ENCODE results near the gene PCOLCE2.

The PCOLCE2 gene

DNA sequence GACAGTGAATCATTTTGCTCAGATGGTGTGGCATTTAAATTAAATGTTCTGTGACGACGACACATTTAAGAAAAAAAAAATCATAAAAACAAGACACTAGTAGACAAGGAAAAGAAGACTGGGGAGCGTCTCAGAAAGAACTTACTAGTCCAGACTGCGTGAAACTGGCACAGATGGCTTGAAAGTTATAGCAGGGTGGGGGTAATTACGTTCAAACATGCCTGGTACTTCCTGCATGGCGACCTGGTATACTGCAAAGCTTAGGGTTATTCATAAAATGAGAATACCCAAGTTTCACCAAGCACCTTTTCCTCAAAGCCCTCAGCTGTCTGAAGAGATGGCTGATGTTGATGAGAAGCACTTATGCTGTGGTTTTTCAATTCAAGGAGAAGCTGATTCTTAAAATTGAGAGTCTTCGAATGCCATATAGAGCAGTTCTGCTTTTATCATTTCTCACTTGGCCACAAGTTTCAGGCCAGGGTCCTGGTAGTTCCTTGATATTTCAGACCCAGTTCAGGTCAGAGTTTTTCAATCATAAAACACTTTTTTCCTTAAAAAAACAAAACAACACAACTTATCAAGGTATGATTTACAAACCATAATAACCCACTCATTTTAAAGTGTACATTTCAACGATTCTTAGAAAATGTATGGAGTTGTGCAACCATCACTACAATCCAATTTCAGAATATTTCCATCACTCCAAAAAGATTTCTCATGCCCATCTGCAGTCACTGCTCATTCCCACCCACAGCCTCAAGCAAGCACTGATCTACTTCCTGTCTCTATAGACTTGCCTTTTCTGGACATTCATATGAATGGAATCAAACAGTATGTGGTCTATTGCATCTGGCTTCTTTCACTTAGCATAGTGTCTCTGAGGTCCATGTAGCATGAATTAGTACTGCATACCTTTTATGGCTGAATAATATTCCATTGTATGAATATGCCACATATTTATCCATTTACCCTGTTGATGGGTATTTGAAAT lies 24.7 kb downstream of the PCOLCE2 start:
- no peak for DNase-seq (ENCODE audit: low read depth)

GRCh38 chr3:142863010-142863817 lies 25.7 kb downstream of the PCOLCE2 start:
- no peak for DNase-seq (ENCODE audit: low read depth)

- DNase-seq (ENCODE audit: low read depth): no peak
Measured at GRCh38 chr3:142861926-142862325, 27.0 kb downstream of the PCOLCE2 start.

DNA sequence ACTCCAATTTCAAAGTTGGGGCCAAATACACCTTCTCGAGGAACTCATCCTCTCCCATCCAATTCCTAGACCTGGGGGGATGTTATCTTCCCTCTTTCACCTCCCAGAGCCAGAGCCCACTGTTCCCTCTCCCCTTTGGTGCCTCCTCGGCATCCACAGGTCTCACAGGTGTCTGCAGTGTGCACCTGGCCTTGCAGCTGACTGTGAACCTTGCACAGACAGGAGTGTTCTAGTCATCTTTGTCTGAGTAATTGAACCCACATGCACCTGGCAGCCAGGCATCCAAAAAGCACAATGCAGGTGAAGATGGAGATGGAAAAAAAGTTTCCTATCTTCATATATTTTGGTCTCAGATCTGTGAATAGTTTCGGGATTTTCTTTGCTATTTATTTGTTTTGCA lies 30.8 kb downstream of the PCOLCE2 start:
- no peak for DNase-seq (ENCODE audit: low read depth)

GRCh38 chr3:142857056-142857455 lies 31.8 kb downstream of the PCOLCE2 start:
- no peak for DNase-seq (ENCODE audit: low read depth)

GRCh38 chr3:142853270-142854168 lies 35.4 kb downstream of the PCOLCE2 start:
- DNase-seq (ENCODE audit: low read depth): no peak

DNA sequence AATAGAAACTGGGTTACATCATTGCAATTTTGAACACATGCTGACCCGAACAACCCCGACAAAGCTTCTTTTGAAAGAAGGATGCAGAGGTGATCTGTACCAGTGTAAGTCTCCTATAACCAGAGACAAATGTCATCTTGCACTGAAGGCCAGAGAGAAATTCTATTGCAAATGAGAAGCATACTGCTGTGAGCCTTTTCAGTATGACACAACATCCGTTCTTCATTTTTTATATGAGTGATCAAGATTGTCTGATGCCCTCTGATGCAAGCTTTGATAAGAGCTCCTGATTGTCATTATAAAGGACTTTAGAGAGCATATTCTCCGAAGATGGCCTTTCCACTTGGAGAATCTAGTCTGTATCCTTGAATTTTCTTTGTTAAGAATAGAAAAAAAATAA lies 36.9 kb downstream of the PCOLCE2 start:
- DNase-seq (ENCODE audit: low read depth): no peak

DNA sequence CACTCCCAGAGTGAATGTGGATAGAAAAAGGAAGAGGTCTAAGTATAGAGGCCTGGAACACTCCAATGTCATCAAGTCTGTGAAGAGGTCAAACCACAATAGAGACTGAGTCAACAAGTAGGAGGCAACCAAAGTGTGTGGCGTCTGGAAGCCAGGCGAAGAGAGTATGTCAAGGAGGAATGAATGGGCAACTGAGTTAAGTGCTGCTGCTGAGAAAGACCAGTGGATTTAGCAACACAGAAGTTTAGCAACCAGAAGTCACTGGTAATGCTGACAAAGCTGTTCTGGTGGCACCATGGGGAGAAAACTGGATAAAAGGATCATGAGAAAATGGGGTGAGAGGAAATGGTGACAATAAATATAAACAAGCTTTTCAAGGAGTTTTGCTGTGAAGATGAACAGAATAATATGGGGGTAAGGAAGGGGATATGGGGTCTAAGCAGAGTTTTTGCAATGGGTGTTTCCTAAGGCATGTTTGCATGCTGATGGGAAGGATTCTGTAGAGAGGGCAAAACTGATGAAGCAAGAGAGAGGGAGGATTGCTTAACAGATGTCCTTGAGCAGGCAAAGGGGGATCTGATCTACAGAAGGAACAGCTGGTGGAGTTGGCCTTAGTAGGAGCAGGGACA lies 38.4 kb downstream of the PCOLCE2 start:
- DNase-seq (ENCODE audit: low read depth): peak; percentile 90

- DNase-seq (ENCODE audit: low read depth): no peak
Measured at GRCh38 chr3:142849148-142849547, 39.7 kb downstream of the PCOLCE2 start.

GRCh38 chr3:142846779-142847577 lies 41.9 kb downstream of the PCOLCE2 start:
- DNase-seq (ENCODE audit: low read depth): no peak

DNA sequence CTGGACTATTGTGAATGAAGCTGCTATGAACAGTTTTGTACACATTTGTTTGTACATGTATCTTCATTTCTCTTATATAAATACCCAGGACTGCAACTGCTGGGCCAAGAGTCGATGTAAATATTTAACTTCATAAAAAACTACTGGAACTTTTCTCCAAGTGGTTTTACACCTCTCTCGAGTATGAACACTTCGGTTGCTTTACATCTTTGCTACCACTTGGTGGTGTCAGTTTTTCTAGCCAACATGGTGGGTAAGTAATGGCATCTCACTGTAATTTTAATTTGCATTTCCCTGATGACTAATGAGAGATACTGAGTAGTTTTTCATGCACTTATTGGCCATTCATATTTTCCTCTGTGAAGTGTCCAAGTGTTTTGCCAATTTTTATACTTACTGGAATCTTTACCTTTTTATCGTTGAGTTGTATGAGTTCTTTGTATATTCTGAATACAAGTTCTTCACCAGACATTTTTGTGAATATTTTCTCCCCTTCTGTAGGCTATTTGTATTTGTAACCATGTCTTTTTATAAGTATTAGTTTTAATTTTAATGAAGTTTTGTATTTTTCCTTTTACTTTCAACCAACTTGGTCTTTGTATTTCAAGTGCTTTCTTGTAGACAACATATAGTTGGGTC lies 44.4 kb downstream of the PCOLCE2 start:
- DNase-seq (ENCODE audit: low read depth): no peak

DNA sequence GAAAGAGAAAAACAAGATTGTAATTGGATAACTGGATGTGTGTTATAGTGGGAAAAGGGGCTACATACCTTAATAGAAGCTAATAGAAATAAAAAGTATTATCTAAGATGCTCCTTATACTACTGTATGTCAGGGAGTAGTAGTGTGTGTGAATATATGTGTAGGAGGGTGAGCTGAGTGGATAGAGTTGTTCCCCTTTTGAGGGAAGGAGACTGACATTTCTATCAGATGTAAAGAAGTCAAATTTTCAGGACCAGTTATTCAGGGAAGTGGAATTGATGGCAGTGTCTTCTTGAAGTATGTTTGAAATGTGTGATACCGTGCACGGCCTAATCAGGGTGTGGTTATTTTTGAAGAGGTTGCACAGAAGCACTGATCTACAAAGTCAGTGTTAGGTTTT lies 49.1 kb downstream of the PCOLCE2 start:
- DNase-seq (ENCODE audit: low read depth): no peak

DNA sequence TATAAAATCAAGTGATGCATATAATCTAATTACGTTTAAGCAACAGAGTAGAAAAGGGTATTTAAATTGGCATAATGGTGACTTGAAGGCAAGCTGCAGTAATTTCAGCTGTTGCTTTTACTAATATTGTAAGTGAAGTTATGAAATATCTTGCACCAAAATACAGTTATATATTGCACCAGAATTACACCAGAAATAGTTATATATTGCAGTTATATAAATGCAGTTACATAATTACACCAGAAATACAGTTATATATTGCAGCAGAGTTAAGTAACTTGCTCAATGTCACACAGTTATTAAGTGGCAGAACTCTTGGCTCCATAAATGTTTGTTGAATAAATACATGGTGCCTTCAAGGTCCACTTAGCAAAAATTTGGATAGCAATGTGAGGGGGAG lies 51.4 kb downstream of the PCOLCE2 start:
- no peak for DNase-seq (ENCODE audit: low read depth)

DNA sequence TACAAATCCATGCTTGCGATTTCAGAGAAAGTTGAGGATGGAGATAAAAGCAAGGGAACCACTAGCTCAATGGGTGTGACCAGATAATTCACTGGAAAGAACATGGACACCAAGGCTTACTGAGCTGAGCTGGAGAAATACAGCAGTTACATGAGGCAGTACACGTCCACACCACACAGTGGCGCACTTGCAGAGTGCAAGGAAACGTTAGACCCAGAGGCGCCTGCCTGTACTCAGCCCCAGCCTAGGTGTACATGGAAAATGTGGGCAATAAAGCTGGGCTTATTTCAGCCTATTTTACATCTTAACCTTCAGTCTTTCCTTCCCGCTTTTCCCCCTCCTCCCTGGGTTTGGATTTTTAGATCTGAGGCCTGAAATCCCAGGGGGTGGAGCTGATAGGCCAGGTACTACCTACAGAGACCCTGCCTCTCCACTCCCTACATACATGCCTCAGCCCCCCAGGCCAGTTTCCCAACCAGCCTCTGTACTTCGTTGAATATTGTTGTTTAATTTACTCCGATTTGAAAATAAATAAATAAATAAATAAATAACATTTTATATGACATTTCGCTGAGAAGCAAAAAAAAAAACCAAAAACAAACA lies 60.1 kb downstream of the PCOLCE2 start:
- peak; percentile 19 for DNase-seq (ENCODE audit: low read depth)

GRCh38 chr3:142819179-142819578 lies 69.7 kb downstream of the PCOLCE2 start:
- DNase-seq (ENCODE audit: low read depth): no peak

GRCh38 chr3:142818651-142819050 lies 70.2 kb downstream of the PCOLCE2 start:
- DNase-seq (ENCODE audit: low read depth): no peak

- DNase-seq (ENCODE audit: low read depth): no peak
Measured at GRCh38 chr3:142817897-142818296, 71.0 kb downstream of the PCOLCE2 start.

GRCh38 chr3:142817356-142817755 lies 71.5 kb downstream of the PCOLCE2 start:
- DNase-seq (ENCODE audit: low read depth): no peak

DNA sequence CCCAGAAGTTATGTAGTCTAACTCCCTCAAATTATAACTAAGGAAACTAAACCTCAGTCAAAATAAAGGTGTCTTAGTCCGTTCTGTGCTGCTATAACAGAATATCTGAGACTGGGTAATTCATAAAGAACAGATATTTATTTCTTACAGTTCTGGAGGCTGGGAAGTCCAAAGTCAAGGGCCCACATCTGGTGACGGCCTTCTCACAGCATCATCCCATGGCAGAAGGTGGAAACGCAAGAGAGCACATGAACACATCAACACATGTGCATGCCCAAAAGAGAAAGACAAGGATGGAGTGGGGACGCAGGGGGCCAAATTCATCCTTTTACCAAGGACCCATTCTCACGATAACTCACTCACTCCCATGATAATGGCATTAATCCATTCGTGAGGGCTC lies 73.1 kb downstream of the PCOLCE2 start:
- no peak for DNase-seq (ENCODE audit: low read depth)

- DNase-seq (ENCODE audit: low read depth): no peak
Measured at GRCh38 chr3:142809259-142809658, 79.6 kb downstream of the PCOLCE2 start.

Measured in GM04503 (cell line).